GM21786 (cell line): ENCODE data around the gene ZNF670.

Source experiments
- ATAC-seq: cut with Tn5 transposase; IDR thresholded peaks from one replicate; pipeline ENCODE4 v1.9.1; 2021; ENCODE audit not compliant: unreplicated experiment

The ZNF670 gene

DNA sequence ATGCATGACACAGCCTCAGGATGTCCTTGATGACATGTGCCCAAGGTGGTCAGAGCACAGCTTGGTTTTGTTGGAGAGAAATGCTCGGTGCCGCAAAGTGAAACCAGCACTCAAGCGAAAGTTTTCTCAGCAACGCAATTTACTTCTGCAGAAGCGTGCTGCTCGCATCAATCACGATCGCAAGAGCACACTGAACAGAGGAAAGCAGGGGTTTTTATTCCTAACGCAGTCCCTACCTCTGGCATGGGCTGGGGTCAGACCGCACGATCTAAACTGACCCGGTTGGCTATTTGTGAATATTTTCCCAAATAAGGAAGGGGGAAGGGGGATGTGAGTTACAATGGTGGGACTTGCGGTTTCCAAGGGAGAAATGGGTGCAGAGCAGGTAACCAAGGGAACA, 26.4 kb upstream of the ZNF670 start:
- no peak for ATAC-seq

DNA sequence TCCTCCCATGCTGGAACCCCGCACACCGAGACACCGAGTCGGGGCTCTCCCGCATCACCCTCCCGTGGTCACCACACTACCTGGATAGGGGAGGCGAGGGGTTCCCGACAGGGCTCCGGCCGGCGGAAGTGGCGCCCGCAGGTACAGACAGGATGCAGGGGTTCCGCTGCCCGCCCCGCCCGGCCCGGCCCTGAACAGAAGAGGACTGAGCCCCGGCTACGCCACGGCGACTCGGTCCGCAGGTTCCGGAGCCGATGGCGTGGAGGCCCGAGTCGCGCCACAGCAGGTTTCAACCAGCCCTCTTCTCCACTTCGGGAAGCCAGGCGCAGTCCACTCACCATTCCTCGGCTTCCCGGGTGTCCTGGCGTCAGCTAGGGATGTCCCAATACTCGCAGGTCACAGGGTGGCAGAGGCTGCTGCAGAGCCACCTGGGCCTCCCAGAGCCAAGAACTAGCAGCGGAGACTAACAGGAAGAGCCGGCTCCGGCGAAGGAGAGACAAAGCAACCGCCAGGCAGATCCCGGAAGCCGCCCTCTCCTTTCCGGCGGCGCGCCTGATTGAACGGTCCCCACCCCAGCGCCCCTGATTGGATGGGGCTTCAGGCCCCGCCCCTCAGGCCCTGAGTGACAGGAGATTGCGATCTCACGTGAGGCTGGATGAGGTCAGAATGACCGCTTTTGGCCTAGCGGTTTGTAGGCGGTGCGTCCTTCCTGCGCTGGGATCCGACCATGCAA, 25.4 kb upstream of the ZNF670 start, which contains the start of gene ZNF669:
Gene ZNF669, minus strand, starts transcription at position 498 of the 733 bp plus-strand sequence. Its CDS starts 157 bp downstream, at position 341.
- ATAC-seq: peak; percentile 99

DNA sequence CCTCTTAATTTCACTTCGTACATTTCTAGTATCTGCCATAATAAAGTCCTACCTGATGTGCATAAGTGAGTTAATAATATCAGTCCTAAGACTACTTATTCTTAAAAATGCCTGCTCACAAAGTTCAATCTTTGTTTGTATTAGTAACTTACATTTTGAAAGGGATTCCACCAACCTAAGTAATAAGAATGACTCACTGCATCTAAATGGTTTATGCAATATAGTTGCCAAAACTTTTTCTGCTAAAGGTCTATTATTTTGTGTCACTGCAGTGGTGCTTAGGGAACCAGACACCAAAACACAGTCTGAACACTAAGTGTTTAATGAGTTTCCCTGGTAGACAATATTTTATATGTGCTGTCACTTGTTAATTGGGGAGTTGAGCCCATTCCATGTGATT, 23.8 kb upstream of the ZNF670 start:
- no peak for ATAC-seq

DNA sequence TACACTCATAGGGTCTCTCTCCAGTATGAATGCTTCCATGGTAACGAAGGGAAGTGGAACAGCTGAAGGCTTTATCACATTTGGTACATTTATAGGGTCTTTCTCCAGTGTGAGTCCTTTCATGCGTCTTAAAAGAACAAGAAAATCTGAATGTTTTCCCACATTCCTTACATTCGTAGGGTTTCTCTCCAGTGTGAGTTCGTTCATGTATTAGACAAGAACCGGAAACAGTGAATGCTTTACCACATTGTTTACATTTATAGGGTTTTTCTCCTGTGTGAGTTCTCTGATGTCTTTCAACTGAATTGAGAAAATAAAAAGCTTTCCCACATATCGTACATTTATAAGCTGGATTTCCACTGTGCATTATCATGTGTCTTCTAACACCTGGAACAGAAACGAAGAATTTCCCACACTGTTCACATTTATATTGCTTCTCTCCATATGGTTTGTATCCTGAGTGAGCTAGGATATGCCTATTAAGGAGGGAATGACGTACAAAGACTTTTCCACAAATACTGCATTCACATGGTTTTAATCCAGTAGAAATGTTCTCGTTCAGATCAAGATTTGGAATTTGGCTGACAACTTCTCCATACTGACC, 22.2 kb upstream of the ZNF670 start:
- ATAC-seq: no peak

DNA sequence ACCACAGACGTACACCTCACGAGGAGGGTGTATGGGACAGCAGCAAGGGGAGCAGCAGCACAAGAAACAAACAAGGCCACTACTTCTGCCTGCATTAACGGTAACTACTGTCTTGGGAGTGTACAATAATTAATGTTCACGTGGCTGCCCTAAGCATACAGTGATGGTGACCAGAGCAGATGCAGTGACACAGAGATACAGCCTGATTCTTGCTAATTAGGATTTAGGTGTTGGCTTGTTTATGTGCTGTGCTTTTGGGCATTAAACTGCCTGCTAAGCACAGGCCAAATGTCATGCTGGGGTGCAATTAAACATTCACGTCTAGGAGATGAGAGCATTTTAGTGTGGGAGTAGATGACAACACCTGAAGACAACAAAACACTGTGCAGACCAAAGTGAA, 18.3 kb upstream of the ZNF670 start:
- ATAC-seq: no peak

DNA sequence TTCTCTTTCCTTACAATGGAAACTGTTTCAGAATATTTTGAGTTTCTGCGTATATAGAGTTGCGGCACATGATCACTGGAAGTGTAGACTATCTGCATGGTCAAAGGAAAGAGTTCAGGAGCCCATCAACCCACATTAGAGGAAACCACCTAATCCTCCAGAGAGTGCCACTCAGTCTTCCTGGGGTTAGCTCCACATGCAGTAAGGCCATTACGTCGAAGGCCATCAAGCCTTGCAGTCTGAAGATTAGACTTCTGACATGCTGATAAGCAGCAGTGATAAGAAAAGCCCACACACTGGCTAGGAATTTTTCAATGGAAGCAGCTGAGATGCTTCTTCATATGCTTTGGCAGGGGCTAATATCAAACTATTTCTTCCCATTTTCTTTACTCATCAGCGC, 17.9 kb upstream of the ZNF670 start:
- no peak for ATAC-seq

DNA sequence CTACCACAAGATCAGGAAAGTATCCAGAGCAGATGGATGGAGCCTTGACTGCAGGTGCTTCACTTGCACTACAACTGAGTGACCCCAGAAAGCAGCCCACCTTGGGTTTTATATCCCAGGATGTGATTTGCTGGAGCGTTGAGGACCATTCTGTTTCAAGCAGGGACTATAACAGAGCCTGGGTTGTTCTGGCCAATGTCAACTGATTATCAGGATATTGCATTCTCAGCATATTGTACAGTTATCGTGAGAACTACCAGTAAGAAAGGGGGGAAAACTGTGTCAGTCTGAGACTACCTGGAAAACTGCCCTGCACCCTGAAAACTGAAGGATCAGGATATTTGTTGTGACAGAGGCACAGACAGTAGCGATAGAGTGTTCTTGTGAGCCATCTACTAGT, 17.5 kb upstream of the ZNF670 start:
- ATAC-seq: no peak

DNA sequence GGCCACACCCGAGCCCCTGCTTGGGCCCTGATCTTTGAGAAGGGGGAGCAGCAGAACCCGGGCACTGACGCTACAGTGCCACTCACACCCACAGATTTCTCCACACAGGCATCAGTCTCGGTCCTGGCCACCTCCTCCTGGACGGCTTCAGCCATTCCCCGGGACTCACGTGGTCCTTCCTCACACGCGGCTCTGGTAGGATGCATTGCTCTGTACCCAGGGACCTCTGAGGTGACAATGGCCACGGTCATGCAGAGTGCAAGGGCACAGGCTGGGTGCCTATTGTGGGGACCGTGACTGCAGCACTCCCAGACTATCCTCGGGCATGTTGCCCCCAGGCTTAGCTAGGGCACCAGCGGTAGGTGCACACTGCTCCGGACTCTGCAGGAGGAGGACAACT, 11.8 kb upstream of the ZNF670 start:
- no peak for ATAC-seq

DNA sequence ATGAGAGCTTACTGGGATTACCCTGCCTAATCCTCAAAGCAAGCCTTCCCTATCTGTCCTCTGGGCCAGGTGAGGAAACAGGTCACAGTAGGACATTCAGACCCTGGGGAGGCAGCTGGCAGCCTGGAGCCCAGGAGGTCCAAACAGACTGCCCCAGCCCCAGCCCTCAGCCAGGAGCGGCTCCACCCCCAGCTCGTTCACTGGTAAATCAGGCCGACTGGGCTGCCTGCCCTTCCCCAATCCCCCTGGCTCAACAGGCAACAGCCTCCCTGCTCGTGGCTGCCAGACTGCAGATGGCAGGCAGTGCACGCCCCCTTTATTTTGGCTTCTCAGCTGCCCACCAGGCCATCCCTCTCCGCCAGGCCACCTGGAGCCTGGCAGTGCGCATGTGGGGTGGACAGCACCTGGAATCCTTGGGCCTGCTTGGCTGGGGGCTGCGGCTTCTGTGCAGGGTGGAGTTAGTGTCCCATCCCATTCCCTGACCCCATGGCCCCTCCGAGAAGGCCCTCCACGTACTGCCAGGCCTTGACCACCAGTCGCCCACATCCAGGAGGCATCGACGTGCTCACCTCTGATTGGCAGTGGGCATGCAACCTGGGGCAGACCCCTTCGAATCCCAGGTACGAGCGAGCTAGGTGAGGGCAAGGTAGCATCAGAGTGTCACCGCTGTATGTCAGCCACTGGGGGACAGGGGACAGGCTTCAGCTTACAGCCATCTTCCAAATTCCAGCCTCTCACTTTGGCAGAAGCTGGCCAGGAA, 11.2 kb upstream of the ZNF670 start:
- no peak for ATAC-seq

DNA sequence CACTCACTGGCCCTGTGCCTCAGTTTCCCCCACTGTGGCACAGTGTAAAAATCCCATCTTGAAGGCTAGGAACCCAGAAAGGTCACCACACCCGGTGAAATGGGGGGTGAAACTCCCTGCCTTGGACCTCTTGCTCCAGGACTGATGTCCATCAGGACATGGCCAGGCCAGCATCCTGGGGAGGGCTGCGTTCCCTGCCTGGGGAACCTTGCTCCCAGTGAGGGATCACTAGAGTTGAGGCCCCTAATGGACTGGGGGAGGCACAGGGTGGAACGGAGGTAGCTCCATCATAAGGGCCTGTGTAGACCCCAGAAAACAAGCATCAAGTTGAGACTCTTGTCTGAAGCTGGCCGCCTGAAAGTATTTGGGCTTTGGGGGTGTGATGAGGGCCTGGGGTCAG, 10.4 kb upstream of the ZNF670 start:
- no peak for ATAC-seq

DNA sequence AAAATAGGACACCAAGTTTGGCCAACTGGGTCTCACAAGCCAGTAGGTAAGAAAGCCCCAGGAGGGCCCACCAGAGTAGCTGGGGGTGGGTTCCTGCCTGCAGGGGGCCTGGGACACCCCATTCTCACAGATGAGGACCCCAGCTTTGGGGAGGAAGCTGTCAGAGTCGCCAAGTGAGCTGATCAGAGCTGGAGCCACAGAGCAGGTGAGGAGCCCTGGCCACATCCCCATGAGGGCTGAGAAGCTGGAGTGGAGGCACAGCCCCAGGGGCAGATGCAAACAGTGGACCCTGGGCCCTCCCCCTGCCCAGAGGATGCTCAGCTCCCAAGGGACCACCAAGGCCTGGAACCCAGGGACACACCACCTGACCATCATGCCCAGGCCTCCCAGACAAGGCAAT, 8.6 kb upstream of the ZNF670 start:
- no peak for ATAC-seq

DNA sequence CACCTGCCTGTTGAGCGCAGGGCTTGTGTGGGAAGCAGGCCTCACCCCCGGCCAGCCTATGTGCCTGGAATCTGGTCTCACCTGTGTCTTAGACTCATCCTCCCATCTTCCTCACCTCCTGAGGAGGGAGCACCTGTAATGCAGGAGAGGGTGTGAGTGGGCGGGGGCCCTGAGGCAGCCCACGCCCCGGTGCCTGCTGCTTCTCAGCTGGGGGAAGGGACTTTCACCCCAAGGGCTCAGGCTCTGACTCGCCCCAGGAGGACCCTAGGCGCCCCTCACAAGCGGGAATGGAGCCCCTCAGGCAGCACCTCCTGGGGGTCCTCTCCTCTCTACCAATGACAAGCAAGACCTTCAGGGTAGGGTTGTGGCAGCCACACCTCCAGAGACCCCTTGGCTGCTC, 6.7 kb upstream of the ZNF670 start:
- no peak for ATAC-seq

DNA sequence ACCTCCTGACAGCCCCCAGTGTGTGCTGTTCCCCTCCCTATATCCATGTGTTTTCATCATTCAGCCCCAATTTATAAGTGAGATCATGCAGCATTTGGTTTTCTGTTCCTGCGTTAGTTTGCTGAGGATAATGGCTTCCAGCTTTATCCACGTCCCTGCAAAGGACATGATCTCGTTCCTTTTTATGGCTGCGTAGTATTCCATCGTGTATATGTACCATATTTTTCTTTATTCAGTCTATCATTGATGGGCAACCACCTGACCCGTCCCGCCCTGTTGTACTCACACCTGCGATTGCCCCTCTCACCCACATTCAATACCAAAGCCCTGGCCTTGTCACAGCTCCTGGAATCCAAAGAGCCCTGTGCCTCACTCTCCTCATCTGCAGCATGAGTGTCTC, 6.2 kb upstream of the ZNF670 start:
- ATAC-seq: no peak

DNA sequence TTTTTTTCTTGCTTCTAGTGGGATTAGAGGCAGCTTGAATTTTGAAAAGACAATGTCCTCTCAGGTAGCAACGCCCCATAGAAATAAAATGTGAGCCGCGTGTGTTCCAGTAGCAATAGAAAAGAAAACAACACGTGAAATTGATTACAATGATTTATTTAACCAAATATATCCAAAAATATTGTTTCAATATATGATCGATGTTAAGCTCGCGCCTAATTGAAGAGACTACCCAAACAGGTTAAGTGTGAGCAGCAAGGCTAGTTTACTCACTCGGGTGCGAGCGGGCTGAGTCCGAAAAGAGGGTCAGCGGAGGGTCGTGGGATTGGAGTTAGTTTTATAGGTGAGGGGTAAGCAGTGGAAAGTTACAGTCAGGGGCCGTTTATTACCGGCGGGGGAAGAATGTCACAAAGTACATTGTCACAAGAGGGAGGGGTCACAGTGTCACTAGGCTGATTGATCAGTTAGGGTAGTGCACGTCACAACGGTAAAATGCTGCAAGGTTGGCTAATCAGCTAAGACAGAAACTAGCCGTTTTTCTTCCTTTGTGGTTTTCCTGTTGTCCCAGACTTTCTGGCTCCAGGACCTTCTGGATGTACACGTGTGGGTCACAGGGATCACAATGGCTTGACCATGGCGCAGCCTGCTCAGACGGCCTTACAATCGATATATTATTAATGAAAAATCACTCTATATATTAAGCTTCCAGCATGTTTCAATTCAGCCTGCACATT, 697 bp upstream of the ZNF670 start:
- no peak for ATAC-seq

DNA sequence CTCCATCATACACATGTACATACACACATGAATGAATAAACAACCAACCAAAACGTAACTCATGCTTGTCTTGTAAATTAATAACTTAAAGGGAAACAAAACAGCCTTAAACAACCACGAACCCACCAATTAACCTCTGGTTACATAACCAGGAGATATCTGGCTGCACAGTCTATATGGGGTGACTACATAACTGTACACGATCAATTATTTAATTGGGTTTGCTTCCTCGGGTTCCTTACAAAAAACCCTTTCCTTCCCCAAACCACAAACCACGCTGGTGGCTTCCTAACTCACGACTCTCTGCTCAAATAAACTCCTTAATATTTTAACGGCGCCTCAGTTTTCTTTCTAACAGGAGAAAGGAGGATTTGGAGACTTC, 744 bp downstream of the ZNF670 start:
- no peak for ATAC-seq

DNA sequence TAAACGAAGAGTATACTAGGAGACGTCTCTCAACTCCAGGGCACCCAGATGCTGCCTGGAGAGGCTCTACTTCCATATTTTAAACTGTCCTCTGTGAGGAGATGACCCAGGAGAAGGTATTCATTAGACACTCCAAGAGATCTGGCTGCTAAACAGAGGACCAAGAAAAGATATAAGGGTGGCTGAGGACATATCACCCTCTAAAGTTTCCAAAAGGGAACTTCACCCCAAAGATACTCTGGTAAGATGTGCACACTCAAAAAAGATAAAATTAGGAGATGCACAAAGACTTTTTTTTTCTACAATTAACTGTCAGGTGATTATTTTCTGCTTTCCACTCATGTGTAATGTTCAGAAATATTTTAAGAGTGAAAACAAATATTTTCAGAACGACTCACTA, 1.4 kb downstream of the ZNF670 start:
- no peak for ATAC-seq

DNA sequence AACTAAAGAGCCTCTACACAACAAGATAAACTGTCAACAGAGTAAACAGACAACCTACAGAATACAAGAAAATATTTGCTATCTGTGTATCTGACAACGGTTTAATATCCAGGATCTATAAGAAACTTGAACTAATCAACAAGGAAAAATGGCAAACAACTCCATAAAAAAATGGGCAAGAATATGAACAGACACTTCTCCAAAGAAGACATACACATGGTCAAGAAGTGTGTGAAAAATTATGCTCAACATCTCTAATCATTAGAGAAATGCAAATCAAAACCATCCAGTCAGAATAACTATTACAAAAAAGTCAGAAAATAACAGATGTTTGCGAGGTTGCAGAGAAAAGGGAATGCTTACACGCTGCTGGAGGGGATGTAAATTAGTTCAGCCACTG, 8.0 kb downstream of the ZNF670 start:
- ATAC-seq: no peak

DNA sequence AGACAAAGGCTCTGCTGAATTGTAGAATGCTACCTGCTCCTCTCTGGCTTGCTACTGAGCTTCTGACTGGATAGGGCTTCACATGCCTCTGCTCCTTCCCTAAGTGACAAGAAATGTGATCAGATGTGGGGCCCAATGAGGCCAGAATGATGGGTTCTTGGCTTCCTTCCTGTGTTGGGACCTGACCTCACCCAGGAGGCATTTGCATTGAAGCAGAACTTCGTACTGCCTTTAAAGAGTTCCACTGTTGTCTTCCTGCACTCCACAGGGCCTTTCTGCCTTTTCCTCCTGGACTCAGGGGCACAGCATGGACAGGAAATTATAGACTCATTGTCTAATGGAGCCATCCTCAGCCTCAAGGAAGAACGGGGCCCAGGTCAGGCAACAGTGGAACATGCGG, 14.3 kb downstream of the ZNF670 start:
- no peak for ATAC-seq

DNA sequence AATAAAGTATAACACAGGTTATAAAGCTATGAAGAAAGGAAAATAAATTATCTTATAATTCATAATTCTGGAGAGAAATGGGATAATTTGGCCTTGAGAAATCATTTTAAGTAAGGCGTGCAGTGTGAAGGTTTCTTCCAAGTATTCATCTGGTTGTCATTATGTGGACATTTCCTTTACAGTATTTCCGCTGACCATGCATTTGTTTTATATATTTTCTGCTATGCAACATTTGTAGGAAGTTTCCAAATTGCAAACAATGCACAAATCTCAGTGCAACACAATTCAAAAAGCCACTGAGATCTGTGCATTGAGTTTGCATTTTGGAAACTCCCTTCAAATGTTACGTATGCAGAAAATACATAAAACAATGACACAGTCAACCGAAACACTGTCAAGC, 17.8 kb downstream of the ZNF670 start:
- no peak for ATAC-seq

DNA sequence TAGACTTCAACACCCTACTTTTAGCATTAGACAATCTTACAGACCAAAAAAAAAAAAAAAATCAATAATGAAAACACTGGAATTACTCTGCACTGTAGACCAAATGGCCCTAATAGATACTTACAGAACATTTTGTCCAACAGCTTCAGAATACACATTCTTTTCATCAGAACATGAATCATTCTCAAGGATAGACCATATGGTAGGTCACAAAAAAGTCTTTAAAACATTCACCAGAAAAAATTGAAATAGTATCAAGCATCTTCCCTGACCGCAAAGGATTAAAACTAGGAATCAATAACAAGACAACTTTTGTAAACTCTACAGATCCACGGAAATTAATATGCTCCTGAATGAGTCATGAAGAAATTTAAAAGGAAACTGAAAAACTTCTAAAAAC, 22.5 kb downstream of the ZNF670 start:
- ATAC-seq: no peak

DNA sequence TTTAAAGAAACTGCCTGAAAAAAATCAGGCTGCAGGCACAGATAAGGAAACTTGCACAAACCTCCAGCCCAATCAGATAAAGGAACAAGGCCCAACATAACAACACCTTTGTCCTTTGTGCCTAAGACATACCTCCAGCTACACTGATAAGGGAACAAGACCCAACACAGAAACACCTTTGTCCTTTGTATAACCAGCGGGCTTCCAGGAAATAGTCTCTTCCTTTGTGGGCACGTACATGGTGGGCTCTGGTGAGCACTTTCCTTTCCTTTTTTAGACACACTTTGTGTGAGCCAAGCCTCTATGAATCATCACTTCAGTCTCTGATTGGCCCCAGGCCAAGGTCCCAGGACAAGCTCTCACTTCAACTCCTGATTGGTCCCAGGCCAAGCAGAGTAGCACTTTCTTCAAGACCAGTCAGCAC, 23.6 kb downstream of the ZNF670 start:
- ATAC-seq: no peak

DNA sequence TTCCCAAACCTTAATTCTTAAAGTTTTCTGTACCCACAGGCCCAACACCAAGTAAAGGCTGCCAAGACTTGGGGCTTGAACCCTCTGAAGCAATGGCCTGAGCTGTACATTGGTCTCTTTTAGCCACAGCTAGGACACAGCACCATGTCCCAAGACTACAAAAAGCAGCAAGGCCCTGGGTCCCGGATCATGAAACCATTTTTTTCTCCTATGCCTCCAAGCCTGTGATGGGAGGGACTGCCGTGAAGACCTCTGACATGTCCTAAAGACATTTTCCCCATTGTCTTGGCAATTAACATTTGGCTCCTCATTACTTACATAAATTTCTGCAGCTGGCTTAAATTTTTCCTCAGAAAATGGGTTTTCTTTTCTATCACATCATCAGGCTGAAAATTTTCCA, 30.9 kb downstream of the ZNF670 start:
- ATAC-seq: no peak
